Measurements from ENCODE around the gene GNAS. TPM values are rescaled to one million over a fixed set of nuclear protein-coding genes. Genes with fewer than 3 reads are reported as not detected.
A peak's percentile ranks its signal among the peaks of the same experiment; 100 is the strongest.

Gene GNAS
- total RNA-seq, 1 donor from 2014 or later, result 1,165 TPM

GRCh38 chr20:58853976-58854637 lies 1.6 kb downstream of the GNAS start:
- DNase-seq (ENCODE audit: low read depth), result no peak

- no peak for DNase-seq (ENCODE audit: low read depth)
Measured at GRCh38 chr20:58854638-58855471, 2.3 kb downstream of the GNAS start.

GRCh38 chr20:58855506-58856389 lies 3.2 kb downstream of the GNAS start:
- DNase-seq (ENCODE audit: low read depth), result no peak

GRCh38 chr20:58863044-58863790 lies 10.7 kb downstream of the GNAS start:
- DNase-seq (ENCODE audit: low read depth), result peak; percentile 6

- DNase-seq (ENCODE audit: low read depth), result no peak
Measured at GRCh38 chr20:58864346-58864745, 11.8 kb downstream of the GNAS start.

- no peak for DNase-seq (ENCODE audit: low read depth)
Measured at GRCh38 chr20:58865843-58866242, 13.3 kb downstream of the GNAS start.

- DNase-seq (ENCODE audit: low read depth), result no peak
Measured at GRCh38 chr20:58867211-58867610, 14.7 kb downstream of the GNAS start.

GRCh38 chr20:58868795-58869194 lies 16.3 kb downstream of the GNAS start:
- no peak for DNase-seq (ENCODE audit: low read depth)

- DNase-seq (ENCODE audit: low read depth), result no peak
Measured at GRCh38 chr20:58869662-58870227, 17.2 kb downstream of the GNAS start.

GRCh38 chr20:58870293-58871014 lies 17.9 kb downstream of the GNAS start:
- peak; percentile 28 for DNase-seq (ENCODE audit: low read depth)

- no peak for DNase-seq (ENCODE audit: low read depth)
Measured at GRCh38 chr20:58871533-58872102, 19.1 kb downstream of the GNAS start.

GRCh38 chr20:58874469-58874868 lies 22.0 kb downstream of the GNAS start:
- DNase-seq (ENCODE audit: low read depth), result no peak

- DNase-seq (ENCODE audit: low read depth), result no peak
Measured at GRCh38 chr20:58875111-58875510, 22.6 kb downstream of the GNAS start.

- DNase-seq (ENCODE audit: low read depth), result peak; percentile 28
Measured at GRCh38 chr20:58875541-58876134, 23.1 kb downstream of the GNAS start.

GRCh38 chr20:58876437-58876836 lies 23.9 kb downstream of the GNAS start:
- no peak for DNase-seq (ENCODE audit: low read depth)

- no peak for DNase-seq (ENCODE audit: low read depth)
Measured at GRCh38 chr20:58877050-58877975, 24.8 kb downstream of the GNAS start.

- no peak for DNase-seq (ENCODE audit: low read depth)
Measured at GRCh38 chr20:58877976-58878360, 25.5 kb downstream of the GNAS start.

GRCh38 chr20:58878399-58878798 lies 25.9 kb downstream of the GNAS start:
- no peak for DNase-seq (ENCODE audit: low read depth)

GRCh38 chr20:58880441-58880840 lies 27.9 kb downstream of the GNAS start:
- no peak for DNase-seq (ENCODE audit: low read depth)
